Right renal cortex interstitium (tissue), 3 donors: Measurements from ENCODE around the gene JADE2. TPM values are rescaled to one million over a fixed set of nuclear protein-coding genes. Genes with fewer than 3 reads are reported as not detected.
"Not testable (repeated sequence)": the region's sequence is repeated elsewhere in the genome, so short reads cannot be mapped to it uniquely, and the experiment has no call there.

ENCODE experiments used
- DNase-seq, 3 donors: peaks; one replicate each; pipeline ENCODE4 v3.0.0-alpha.2; 2013; ENCODE audit warnings: low read depth in 3 of 3, low spot score in 2 of 3
- polyA plus RNA-seq, 3 donors: library from polyadenylated mRNA; unstranded; fragments of 120-200 nt; gene quantifications; one replicate each; pipeline ENCODE4 v1.2.1, GENCODE V29; 2013; ENCODE audit not compliant: insufficient read length in 3 of 3

JADE2 gene
- polyA plus RNA-seq, result 10 to 100 TPM in 1 of 3 donors, 1 to 10 TPM in 2; 9.7 to 10.3 (median 9.9) TPM

DNA sequence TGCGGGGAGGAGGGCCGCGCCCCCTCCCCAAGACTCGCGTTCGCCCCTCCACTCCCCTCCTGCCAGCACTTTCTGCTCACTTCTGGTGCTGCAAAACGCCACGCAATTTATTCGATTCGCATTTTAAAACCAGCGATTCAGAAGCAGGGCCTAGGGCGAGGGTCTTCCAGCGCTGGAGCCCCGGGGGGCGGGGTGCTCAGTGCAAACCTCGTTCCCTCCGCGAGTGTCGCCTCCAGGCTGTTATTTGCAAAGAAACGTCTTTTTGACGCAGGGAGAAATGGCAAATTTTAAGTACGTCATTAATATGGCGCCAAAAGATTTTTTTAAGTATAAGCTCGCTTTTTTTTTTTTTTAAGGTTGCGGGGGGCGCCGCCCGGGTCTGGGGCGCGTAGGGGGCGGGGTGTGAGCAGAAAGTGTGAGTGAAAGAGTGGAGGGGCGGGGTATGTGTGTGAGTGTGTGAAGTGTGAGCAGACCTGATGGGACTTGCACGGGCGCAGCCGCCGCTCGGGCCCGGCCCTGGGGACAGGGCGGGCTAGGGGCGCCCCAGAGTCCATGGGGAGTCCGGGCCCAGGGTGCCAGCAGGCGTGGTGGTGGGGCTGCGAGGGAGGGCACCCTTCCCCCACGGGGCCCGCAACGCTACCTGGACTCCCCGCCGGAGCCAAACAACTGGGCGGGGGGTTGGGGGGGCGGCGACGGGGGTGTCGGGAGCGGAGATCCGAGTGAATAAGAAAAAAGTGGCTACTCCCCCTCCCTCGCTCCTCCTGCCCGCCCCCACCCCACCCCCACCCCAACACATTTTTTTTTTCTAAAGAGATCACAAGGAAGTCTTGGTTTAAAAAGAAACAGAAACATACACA is at the start of gene JADE2:
TSS of gene JADE2 (plus strand) at position 845 of the 857 bp plus-strand sequence. CDS start 10,188 bp downstream, outside the sequence.
- DNase-seq, result no peak

DNA sequence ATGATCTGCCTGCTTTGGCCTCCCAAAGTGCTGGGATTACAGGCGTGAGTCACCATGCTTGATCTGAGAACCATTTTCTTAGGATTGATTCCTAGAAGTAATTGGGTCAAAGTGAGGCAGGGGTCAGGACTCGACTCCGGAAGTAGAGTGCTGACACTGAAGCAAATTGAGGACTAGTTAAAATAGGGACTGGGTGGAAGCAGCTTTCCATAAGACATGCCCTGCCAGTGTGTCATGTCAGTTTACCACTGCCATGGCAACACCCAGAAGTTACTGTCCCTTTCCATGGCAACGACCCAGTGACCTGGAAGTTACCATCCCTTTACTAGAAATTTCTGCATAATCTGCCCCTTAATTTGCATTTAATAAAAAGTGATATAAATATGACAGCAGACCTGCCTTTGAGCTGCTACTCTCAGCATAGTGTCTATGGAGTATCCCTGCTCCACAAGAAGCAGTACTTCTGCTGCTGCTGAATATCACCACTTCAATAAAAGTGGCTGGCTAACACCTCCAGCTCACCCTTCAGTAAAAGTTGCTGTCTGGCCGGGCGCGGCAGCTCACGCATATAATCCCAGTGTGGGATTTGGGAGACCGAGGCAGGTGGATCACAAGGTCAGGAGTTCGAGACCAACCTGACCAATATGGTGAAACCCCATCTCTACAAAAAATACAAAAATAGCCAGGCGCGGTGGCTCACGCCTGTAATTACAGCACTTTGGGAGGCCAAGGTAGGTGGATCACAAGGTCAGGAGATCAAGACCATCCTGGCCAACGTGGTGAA is 47.8 kb upstream of the JADE2 start:
- DNase-seq, result no peak

- no peak for DNase-seq
These were observed 45.6 kb upstream of the JADE2 start for GRCh38 chr5:134479839-134480238.

- no peak for DNase-seq
These were observed 36.1 kb upstream of the JADE2 start for GRCh38 chr5:134489227-134489944.

DNA sequence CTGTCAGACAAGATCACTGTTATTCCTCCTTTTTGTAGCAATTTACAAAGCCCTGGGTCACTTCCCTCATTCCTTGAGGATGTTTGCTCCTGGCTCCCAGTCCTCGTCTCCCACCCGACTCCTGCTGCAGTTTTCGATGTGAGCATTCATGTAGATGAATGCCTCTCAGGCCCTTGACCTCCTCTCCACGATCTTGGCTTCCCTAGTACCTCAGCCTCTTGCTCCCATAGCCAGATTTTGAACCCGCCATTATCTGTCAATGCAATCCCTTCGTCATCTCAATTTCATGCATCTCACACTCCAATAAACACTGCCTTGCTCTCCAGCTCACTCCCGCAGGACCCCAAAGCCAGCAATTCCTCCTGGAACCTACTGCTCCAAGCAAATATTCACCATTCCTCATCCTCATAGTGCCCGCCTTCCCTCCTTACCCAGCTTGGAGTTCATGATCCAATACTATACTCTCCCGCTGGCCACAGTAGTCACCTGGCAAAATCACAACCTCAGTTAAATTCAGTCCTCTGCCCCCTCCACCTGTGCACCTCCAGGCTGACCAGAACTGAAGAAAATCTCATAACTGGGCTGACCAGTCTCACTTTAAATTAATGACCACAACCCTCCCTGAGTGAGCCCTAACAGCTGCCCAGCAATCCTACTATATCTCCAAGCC is 35.1 kb upstream of the JADE2 start:
- DNase-seq, result no peak

- DNase-seq, result no peak
These were observed 34.6 kb upstream of the JADE2 start for GRCh38 chr5:134490925-134491271.

DNA sequence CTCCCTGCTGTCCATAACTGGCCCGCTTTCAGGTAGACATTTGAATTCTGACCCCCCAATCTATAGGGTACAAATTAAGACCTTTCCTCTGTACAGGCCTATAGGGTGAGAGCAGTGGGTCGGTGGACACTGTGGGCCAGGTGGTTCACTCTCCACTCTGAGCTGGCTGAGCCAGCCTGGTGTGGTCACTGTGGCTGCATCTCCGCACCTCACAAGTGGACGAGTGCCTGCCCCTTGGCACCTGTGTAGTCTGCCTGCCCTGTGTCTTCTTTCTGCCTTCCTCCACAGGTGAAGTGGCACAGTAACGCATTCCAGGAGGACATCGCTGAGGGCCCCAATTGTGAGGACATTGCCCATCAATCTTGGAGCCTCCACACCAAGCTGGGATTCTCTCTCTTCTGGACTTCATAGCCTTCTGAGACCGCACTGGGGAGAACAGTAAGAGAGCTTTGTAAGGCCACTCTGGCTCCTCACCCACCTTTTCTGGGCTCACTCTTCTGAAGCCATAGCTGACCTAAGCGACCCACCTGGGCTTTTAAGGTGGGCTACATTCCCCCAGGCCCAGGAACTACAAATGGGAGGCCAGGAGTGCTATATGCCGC is 33.5 kb upstream of the JADE2 start:
- DNase-seq, result no peak

DNA sequence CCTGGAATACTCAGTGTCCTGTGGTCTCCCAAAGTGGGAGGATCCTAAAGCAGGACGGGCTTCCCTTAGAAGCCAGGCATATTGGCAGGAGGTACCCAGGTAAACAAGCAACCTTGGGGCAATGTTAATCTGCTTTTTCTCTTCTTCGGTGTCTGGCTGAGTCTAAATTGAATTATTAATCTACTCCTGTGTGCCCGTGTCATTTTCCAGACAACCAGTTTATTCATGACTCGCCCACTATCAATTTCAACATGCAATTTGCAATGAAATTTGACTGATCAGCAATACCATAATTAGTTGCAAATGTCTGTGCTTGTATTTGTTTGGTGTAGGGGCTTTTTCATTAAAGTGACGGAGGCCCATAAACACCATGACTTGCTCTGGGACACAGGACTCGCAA is 32.9 kb upstream of the JADE2 start:
- DNase-seq, result no peak

DNA sequence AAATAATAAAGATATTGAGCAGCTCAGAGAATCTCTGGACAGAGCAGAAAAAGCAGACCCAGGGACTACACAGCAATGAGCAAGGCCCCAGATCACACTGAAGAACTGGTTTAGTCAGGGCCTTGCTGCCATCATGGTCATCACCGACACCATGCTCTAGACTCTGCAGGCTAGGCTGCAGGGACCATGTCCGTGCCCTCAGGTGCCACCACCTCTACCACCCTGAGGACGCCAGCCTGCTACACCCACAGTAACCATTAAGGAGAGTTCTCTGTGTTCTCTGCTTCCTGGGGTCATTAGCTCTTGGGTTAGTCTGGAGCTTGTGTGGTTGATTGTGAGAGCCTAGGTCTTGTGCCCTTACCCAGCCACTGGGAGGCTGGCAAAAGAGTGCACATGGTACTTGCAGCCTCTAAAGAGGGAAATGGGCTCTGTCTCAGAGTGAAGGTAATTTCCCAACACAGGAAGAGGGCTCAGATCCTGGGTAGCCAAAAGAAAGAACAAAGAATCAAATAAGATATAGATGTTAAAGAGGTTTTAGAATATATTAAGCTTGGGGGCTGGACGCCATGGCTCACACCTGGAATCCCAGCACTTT is 31.9 kb upstream of the JADE2 start:
- no peak for DNase-seq

- no peak for DNase-seq
These were observed 30.7 kb upstream of the JADE2 start for GRCh38 chr5:134494780-134495179.

GRCh38 chr5:134499905-134500304 is 25.6 kb upstream of the JADE2 start:
- not testable (repeated sequence) for DNase-seq

DNA sequence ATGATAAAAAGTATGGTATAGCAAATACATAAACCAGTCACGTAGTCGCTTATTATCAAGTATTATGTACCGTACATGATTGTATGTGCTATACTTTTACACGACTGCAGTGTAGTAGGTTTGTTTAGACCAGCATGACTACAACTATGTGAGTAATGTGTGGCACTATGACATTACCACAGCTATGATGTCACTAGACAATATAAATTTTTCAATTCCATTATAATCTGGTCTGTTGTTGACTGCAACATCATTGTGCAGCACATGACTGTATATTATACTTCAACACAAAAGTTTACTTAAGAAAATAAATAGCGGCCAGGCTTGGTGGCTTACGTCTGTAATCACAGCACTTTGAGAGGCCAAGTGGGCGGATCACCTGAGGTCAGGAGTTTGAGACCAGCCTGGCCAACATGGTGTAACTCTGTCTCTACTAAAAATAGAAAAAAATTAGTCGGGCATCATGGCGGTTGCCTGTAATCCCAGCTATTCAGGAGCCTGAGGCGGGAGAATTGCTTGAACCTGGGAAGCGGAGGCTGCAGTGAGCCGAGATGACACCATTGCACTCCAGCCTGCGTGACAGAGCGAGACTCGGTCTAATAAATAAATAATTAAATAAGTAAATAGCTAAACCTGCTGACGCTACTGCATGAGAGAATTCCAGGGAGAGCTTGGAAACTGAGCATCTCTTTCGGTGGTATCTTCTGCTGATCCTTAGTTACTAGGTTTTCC is 24.6 kb upstream of the JADE2 start:
- no peak for DNase-seq

DNA sequence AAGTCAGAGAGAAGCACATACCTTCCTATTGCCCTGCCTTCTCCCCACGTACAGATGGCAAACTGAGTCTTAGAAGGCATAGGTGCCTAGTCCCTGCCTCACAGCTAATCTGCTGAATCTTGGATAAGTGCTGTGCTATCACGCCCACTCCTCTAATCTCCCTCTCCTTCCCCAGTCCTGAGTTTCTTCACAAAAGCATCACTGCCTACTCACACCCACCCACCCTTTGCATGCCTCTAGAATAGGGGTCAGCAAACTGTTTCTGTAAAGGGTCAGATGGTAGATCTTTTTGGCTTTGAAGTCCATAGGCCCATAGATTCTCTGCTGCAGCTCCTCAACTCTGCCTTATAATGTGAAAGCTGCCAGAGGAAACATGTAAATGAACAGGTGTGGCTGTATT is 23.2 kb upstream of the JADE2 start:
- no peak for DNase-seq

GRCh38 chr5:134503088-134503936 is 22.2 kb upstream of the JADE2 start:
- DNase-seq, result no peak

- no peak for DNase-seq
These were observed 21.5 kb upstream of the JADE2 start for GRCh38 chr5:134503937-134504437.

GRCh38 chr5:134504629-134505300 is 20.7 kb upstream of the JADE2 start:
- DNase-seq, result no peak
